ENCODE data around the gene CLASP1.

GRCh38 chr2:121513597-121514333 is 135.5 kb downstream of the CLASP1 start:
- TF ChIP-seq EZH2phosphoT487 (IDR thresholded peaks at IDR 0.05; ENCODE audit: insufficient read depth, low read depth) (no peak), EZH2 (IDR thresholded peaks at IDR 0.05; ENCODE audit: insufficient read depth, poor library complexity, severe bottlenecking) (no peak)

All from GM23248 (cell line).